Heart left ventricle (tissue), 16 donors: Measurements from ENCODE around the gene TMEM123. TPM values are rescaled to one million over a fixed set of nuclear protein-coding genes. Genes with fewer than 3 reads are reported as not detected.

Source experiments
- ATAC-seq, 4 donors: fragments of 200-7000 bp; cut with Tn5 transposase; one replicate each; pipeline ENCODE4 v1.9.1; 2020 to 2022; ENCODE audit warnings: moderate library complexity in 4 of 4, mild to moderate bottlenecking in 3 of 4, moderate number of reproducible peaks in 1 of 4
- DNase-seq, 5 donors: peaks; one replicate each; pipeline ENCODE4 v3.0.0-alpha.2; 2020
- H3K27ac ChIP-seq, 12 donors: fragments of 200-600 bp; sonication (generic) in 4 of 12; one replicate each; pipeline versions ENCODE4 v1.5.0 to v1.8.0; 2016 to 2022; ENCODE audit warnings: mild to moderate bottlenecking in 2 of 12
- H3K27me3 ChIP-seq, 9 donors: fragments of 200-600 bp; sonication (generic) in 2 of 9; one replicate each; pipeline versions ENCODE4 v1.5.1 to v1.8.0; 2016 to 2022; ENCODE audit warnings: mild to moderate bottlenecking in 3 of 9
- H3K36me3 ChIP-seq, 9 donors: fragments of 200-600 bp; sonication (generic) in 2 of 9; one replicate each; pipeline versions ENCODE4 v1.5.0 to v1.8.0; 2018 to 2022; ENCODE audit warnings: mild to moderate bottlenecking in 2 of 9
- H3K4me1 ChIP-seq, 12 donors: fragments of 200-600 bp; sonication (generic) in 4 of 12; one replicate each; pipeline versions ENCODE4 v1.5.0 to v1.8.0; 2016 to 2022; ENCODE audit warnings: mild to moderate bottlenecking in 3 of 12
- H3K4me3 ChIP-seq, 12 donors: fragments of 200-600 bp; sonication (generic) in 4 of 12; one replicate each; pipeline versions ENCODE4 v1.5.0 to v1.8.0; 2017 to 2022; ENCODE audit warnings: mild to moderate bottlenecking in 9 of 12, moderate library complexity in 4 of 12
- H3K9me3 ChIP-seq, 12 donors: fragments of 200-600 bp; sonication (generic) in 4 of 12; one replicate each; pipeline versions ENCODE4 v1.5.0 to v1.8.0; 2016 to 2022; ENCODE audit warnings: mild to moderate bottlenecking in 1 of 12
- POLR2A ChIP-seq, 2 donors: fragments of 450-650 bp; IDR thresholded peaks; one replicate each; pipeline ENCODE4 v1.6.1; 2017; ENCODE audit warnings: antibody characterized with exemption in 2 of 2, mild to moderate bottlenecking in 2 of 2, moderate library complexity in 2 of 2
- WGBS, 4 donors: extraction: QIAGEN DNeasy Blood & Tissue Kit in 2 of 4; methylation state at CpG; one replicate each; pipeline versions ENCODE4 v1.1.5 to v1.1.7; 2013 to 2018; 5-methylcytosine and 5-hydroxymethylcytosine counted together
- intact Hi-C, 10 donors: fragments of 100-400 bp; cut with DNase I; formaldehyde crosslinking; loops; one replicate each; pipeline versions ENCODE4 v1.11.1 to v1.14.2; 2022
- polyA plus RNA-seq, 2 donors: library from polyadenylated mRNA; stranded (reverse); fragments of 200-250 nt; gene quantifications; one replicate each; pipeline ENCODE4 v1.2.3, GENCODE V29; 2013
- total RNA-seq, 9 donors: library from RNA; depleted of rRNA in 2 of 9; stranded (reverse); fragments of >200 nt in 2 of 9; fragmentation: NEBNext Ultra II Directional in 3 of 9; extraction: Animal tissue kit (Norgen Biotek cat#: 25700) in 3 of 9; gene quantifications; one replicate each; pipeline versions ENCODE4 v1.1.0 to v1.2.4, GENCODE V29; 2016 to 2023
- TF ChIP-seq, protein P1 (sequence below), 12 donors: fragments of 200-600 bp; sonication (generic) in 4 of 12; IDR thresholded peaks; one replicate each; pipeline versions ENCODE4 v1.5.0 to v1.8.0; 2018 to 2022; ENCODE audit warnings: antibody characterized with exemption in 12 of 12, mild to moderate bottlenecking in 5 of 12
- donor health status: ischemic (EF 13 %, LVEDD 7.1; RV severe dilation, severe dysfunction).
- donor health status: healthy with polysubstance abuse.
- donor health status: DM: no; HTN: yes; CAD: no.
- donor health status: DM: no; HTN: no; CAD: no.
- donor health status: ischemic (EF 25% LVEDD 6.9; RV normal size, moderate dysfunction).
- donor health status: ischemic (EF 25% LVEDD 5.7; RV mildly dilated, moderate dysfunction).
- donor health status: healthy.
- donor health status: DM: yes; HTN: yes; CAD: no.
- donor health status: ischemic (EF 35%, LVEDD 5.7; RV mildly dilated, moderate dysfunction).
- donor health status: nonischemic (EF 11% LVEDD 7.7; RV severe dilation, severe dysfunction).
- donor health status: DM: yes; HTN: yes; CAD: no.
- donor health status: PGD.
- donor health status: ischemic (EF 29% LVEDD 5.4; RV normal size, mild dysfunction).
- donor health status: nonischemic (EF 23%, LVEDD 6.1; RV moderate dilation, normal function).

The TMEM123 gene
- total and polyA plus RNA-seq, 11 donors: 25.0 to 116 (median 75.6) TPM

GRCh38 chr11:102499151-102499550 is 46.6 kb upstream of the TMEM123 start:
- TF ChIP-seq, protein P1, sequence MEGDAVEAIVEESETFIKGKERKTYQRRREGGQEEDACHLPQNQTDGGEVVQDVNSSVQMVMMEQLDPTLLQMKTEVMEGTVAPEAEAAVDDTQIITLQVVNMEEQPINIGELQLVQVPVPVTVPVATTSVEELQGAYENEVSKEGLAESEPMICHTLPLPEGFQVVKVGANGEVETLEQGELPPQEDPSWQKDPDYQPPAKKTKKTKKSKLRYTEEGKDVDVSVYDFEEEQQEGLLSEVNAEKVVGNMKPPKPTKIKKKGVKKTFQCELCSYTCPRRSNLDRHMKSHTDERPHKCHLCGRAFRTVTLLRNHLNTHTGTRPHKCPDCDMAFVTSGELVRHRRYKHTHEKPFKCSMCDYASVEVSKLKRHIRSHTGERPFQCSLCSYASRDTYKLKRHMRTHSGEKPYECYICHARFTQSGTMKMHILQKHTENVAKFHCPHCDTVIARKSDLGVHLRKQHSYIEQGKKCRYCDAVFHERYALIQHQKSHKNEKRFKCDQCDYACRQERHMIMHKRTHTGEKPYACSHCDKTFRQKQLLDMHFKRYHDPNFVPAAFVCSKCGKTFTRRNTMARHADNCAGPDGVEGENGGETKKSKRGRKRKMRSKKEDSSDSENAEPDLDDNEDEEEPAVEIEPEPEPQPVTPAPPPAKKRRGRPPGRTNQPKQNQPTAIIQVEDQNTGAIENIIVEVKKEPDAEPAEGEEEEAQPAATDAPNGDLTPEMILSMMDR (IDR thresholded peaks at IDR 0.05): no peak
- no peak for TF ChIP-seq POLR2A (IDR thresholded peaks at IDR 0.05)
- H3K36me3 ChIP-seq: no peaks in the 10 kb centered on the region
- H3K27ac ChIP-seq: no peak overlapping the region
- H3K4me3 ChIP-seq: no peak overlapping the region
- no peak for DNase-seq
- H3K9me3 ChIP-seq: no peaks in the 10 kb centered on the region
- 80 to 87% (median 86%) methylated on average over 3 of the region's 3 CpGs for WGBS, 4 donors
- intact Hi-C loops: loop anchor here in 6 of 10 donors (5.0 to 10.0 kb wide), 7 partner anchors 104 to 214 kb away; no protein-coding TSS in a partner anchor
- H3K4me1 ChIP-seq: no peaks in the 10 kb centered on the region
- peaks cover 0 to 8% (median 0%) of the 10 kb centered on the region in 9 donors for H3K27me3 ChIP-seq
- ATAC-seq: no peak

DNA sequence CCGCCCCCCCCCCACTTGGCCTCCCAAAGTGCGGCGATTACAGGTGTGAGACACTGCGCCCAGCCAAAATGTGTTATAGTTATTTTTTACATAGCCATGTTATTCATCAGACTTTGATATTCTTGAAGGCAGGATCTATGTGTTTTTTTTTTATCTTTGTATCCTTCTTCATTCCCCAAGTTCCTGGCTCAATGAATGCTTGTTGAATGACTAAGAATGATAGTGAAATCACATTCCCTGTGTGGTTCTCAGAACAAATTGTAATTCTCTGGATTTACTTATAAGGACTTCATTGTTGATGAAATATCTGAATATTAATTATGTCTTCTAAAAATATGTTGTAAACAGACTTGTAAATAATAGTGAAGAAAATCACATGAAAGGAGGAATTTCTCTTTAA is 44.5 kb upstream of the TMEM123 start:
- TF ChIP-seq POLR2A (IDR thresholded peaks at IDR 0.05): no peak
- TF ChIP-seq, protein P1 (IDR thresholded peaks at IDR 0.05): no peak
- Histone ChIP-seq H3K36me3 (no peaks in the 10 kb centered on the region), H3K9me3 (no peaks in the 10 kb centered on the region), H3K4me3 (no peak overlapping the region), H3K27me3 (peaks cover 0 to 18% (median 0%) of the 10 kb centered on the region in 9 donors), H3K4me1 (no peaks in the 10 kb centered on the region), H3K27ac (no peak overlapping the region)
- DNase-seq (no peak), ATAC-seq (no peak)
- intact Hi-C loops: loop anchor here in 6 of 10 donors (5.0 to 10.0 kb wide), 7 partner anchors 102 to 212 kb away; no protein-coding TSS in a partner anchor
- 72 to 90% (median 87%) methylated on average over 3 to 4 of the region's 4 CpGs for WGBS, 4 donors

- no peaks in the 10 kb centered on the region for H3K4me1 ChIP-seq
- peak in 3 of 4 donors; percentile 71 to 83 (median 76) for ATAC-seq
- 30 to 36% (median 32%) methylated on average over 12 of the region's 12 CpGs for WGBS, 4 donors
- no peak overlapping the region for H3K27ac ChIP-seq
- H3K27me3 ChIP-seq: peaks cover 0 to 20% (median 0%) of the 10 kb centered on the region in 9 donors
- DNase-seq: peak in 2 of 5 donors; percentile 39 to 48
- H3K36me3 ChIP-seq: no peaks in the 10 kb centered on the region
- TF ChIP-seq POLR2A (IDR thresholded peaks at IDR 0.05): no peak
- TF ChIP-seq, protein P1 (IDR thresholded peaks at IDR 0.05): peak; percentile 62 to 81 (median 72)
- H3K9me3 ChIP-seq: no peaks in the 10 kb centered on the region
- no peak overlapping the region for H3K4me3 ChIP-seq
- intact Hi-C loops: loop anchor here (1.0 to 10.0 kb wide), 16 partner anchors 101 to 211 kb away; partner anchors contain the start of gene BIRC2 (in 2 of the 10)
Measured at GRCh38 chr11:102495161-102496042, 42.8 kb upstream of the TMEM123 start.

DNA sequence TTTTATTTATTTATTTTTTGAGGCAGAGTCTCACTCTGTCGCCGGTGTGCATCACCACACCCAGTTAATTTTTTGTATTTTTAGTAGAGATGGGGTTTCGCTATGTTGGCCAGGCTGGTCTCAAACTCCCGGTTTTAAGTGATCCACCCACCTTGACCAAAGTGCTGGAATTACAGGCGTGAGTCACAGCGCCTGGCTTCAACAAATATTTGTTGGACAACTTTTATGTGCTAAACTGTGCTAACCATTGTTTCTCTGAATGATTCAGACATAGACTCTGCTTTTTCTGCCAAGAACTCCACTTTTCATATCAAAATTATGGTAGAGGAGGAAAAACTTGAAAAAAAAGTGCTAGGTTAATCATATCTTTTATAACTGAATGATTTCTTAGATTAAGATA is 41.7 kb upstream of the TMEM123 start:
- DNase-seq: no peak
- H3K27me3 ChIP-seq: peaks cover 0 to 25% (median 0%) of the 10 kb centered on the region in 9 donors
- no peaks in the 10 kb centered on the region for H3K36me3 ChIP-seq
- H3K9me3 ChIP-seq: no peaks in the 10 kb centered on the region
- no peak for TF ChIP-seq POLR2A (IDR thresholded peaks at IDR 0.05)
- TF ChIP-seq, protein P1 (IDR thresholded peaks at IDR 0.05): no peak
- intact Hi-C loops: loop anchor here (2.0 to 10.0 kb wide), 12 partner anchors 99 to 209 kb away; partner anchors contain the start of gene BIRC2 (in 2 of the 10)
- no peaks in the 10 kb centered on the region for H3K4me1 ChIP-seq
- ATAC-seq: no peak
- no peak overlapping the region for H3K4me3 ChIP-seq
- WGBS, 4 donors: 85 to 92% (median 90%) methylated on average over 6 of the region's 6 CpGs
- H3K27ac ChIP-seq: no peak overlapping the region
